Glutamatergic neuron (in vitro differentiated cells): ENCODE measurements around the gene PSMB1. TPM values are rescaled to one million over a fixed set of nuclear protein-coding genes. Genes with fewer than 3 reads are reported as not detected.
A peak's percentile ranks its signal among the peaks of the same experiment; 100 is the strongest.
"Not testable (repeated sequence)": the region's sequence is repeated elsewhere in the genome, so short reads cannot be mapped to it uniquely, and the experiment has no call there.

Experiments used
- DNase-seq: peaks from one replicate; pipeline ENCODE4 v3.0.0; 2022
- H3K27ac Mint-ChIP-seq: one replicate; pipeline ENCODE4 v1.8.0; 2020; ENCODE audit warnings: mild to moderate bottlenecking, mixed read lengths, inconsistent platforms; ENCODE audit not compliant: unreplicated experiment
- H3K27me3 Mint-ChIP-seq: one replicate; pipeline ENCODE4 v1.8.0; 2020; ENCODE audit warnings: mild to moderate bottlenecking, moderate library complexity, mixed read lengths, inconsistent platforms; ENCODE audit not compliant: unreplicated experiment
- H3K36me3 Mint-ChIP-seq: one replicate; pipeline ENCODE4 v1.8.0; 2020; ENCODE audit warnings: mild to moderate bottlenecking, mixed read lengths, inconsistent platforms; ENCODE audit not compliant: unreplicated experiment
- H3K4me1 Mint-ChIP-seq: one replicate; pipeline ENCODE4 v1.8.0; 2020; ENCODE audit warnings: mild to moderate bottlenecking, low read depth, mixed read lengths, inconsistent platforms; ENCODE audit not compliant: unreplicated experiment
- H3K4me3 Mint-ChIP-seq: one replicate; pipeline ENCODE4 v1.8.0; 2020; ENCODE audit warnings: mild to moderate bottlenecking, mixed read lengths, inconsistent platforms; ENCODE audit not compliant: unreplicated experiment
- H3K9me3 Mint-ChIP-seq: one replicate; pipeline ENCODE4 v1.8.0; 2020; ENCODE audit warnings: mild to moderate bottlenecking, moderate library complexity, mixed read lengths, inconsistent platforms; ENCODE audit not compliant: unreplicated experiment
- total RNA-seq: library from RNA; stranded (reverse); fragmentation: NEBNext Ultra II Directional; extraction: Animal tissue kit (Norgen Biotek cat#: 25700); gene quantifications from one replicate; pipeline ENCODE4 v1.2.1, GENCODE V29; 2021; ENCODE audit not compliant: unreplicated experiment
- TF ChIP-seq, protein P1 (sequence below): fragments of 200-600 bp; sonication (generic); IDR thresholded peaks from one replicate; pipeline ENCODE4 v1.5.0; 2021; ENCODE audit not compliant: partially characterized antibody, unreplicated experiment

The PSMB1 gene
- total RNA-seq, 1 donor from 2014 or later, result 149 TPM

DNA sequence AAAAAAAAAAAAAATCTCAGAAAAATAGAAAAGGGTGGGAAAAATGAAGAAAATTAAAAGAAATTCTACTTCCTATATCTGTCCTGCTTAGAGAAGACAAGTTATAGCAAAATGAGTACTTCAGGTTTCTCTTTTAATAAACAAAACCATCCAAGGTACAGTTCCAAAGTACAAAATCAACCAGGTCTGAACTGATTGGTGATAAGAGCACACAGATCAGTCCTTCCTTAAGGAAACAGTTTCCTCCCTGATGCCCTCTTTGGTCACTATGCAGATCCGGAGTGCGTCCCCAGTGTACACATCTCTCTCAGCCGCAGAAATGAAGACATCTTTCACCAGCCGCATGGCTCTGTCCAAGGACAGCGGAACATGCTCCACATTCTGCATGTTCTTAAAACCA is 18.1 kb downstream of the PSMB1 start:
- Mint-ChIP-seq H3K27me3 (peaks cover 1% of the 10 kb centered on the region), H3K36me3 (no peaks in the 10 kb centered on the region)
- TF ChIP-seq, protein P1, sequence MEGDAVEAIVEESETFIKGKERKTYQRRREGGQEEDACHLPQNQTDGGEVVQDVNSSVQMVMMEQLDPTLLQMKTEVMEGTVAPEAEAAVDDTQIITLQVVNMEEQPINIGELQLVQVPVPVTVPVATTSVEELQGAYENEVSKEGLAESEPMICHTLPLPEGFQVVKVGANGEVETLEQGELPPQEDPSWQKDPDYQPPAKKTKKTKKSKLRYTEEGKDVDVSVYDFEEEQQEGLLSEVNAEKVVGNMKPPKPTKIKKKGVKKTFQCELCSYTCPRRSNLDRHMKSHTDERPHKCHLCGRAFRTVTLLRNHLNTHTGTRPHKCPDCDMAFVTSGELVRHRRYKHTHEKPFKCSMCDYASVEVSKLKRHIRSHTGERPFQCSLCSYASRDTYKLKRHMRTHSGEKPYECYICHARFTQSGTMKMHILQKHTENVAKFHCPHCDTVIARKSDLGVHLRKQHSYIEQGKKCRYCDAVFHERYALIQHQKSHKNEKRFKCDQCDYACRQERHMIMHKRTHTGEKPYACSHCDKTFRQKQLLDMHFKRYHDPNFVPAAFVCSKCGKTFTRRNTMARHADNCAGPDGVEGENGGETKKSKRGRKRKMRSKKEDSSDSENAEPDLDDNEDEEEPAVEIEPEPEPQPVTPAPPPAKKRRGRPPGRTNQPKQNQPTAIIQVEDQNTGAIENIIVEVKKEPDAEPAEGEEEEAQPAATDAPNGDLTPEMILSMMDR, result no peak

DNA sequence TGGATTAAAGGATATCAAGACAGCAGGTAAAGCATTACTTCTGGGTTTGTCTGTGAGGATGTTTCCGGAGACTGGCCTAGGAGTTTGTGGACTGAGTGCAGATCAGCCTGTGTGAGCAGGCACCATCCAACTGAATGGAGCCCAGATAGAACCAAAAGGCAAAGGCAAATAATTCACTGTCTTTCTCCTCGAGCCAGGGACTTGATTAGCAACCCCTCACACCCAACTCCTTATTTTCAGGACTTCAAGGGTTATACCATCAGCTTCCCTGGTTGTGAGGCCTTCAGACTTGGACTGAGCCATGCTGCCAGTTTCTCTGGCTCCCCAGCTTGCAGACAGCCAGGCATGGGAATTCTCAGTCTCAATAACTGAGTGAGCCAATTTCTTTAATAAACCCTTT is 19.3 kb downstream of the PSMB1 start:
- Mint-ChIP-seq H3K4me1 (no peaks in the 10 kb centered on the region), H3K27ac (no peak overlapping the region), H3K27me3 (peaks cover 1% of the 10 kb centered on the region), H3K4me3 (no peak overlapping the region), H3K9me3 (no peaks in the 10 kb centered on the region), H3K36me3 (no peaks in the 10 kb centered on the region)
- TF ChIP-seq, protein P1, result no peak
- no peak for DNase-seq

More for the DNA sequence above, 18.1 kb downstream of the PSMB1 start:
- no peaks in the 10 kb centered on the region for H3K9me3 Mint-ChIP-seq
- H3K4me1 Mint-ChIP-seq, result no peaks in the 10 kb centered on the region
- no peak for DNase-seq
- H3K27ac Mint-ChIP-seq, result no peak overlapping the region
- H3K4me3 Mint-ChIP-seq, result no peak overlapping the region

DNA sequence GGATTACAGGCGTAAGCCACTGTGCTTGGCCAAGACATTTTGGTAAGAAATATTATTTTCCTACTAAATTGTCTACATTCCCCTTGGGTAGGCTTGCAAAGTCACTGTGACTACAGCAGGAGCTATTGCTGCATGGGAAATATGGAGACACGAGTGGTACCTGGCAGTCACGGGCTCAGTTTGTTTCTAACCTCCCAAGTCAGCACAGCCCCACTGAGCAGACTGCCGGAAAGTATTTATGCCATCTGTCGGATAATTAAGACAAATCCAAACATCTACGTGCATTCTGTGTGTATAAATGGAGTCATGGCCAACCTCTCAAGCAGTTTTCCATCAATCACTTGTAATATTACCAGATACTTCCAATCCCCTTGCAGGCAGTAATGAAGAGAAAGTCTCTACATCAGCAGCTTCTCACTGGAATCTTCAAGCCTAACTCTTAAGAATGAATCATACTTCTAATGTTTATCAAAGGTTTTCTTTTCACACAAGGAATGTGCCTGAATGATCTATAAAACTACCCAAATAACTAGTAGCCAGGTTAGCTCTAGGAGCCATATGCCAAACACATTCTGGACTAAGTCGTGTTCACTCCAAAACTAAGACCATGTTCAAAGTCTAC is 20.1 kb downstream of the PSMB1 start:
- H3K4me1 Mint-ChIP-seq, result no peaks in the 10 kb centered on the region
- H3K27me3 Mint-ChIP-seq, result peaks cover 1% of the 10 kb centered on the region
- DNase-seq, result no peak
- H3K9me3 Mint-ChIP-seq, result no peaks in the 10 kb centered on the region
- no peak overlapping the region for H3K27ac Mint-ChIP-seq
- H3K36me3 Mint-ChIP-seq, result peaks cover 5% of the 10 kb centered on the region
- TF ChIP-seq, protein P1, result no peak
- H3K4me3 Mint-ChIP-seq, result no peak overlapping the region

DNA sequence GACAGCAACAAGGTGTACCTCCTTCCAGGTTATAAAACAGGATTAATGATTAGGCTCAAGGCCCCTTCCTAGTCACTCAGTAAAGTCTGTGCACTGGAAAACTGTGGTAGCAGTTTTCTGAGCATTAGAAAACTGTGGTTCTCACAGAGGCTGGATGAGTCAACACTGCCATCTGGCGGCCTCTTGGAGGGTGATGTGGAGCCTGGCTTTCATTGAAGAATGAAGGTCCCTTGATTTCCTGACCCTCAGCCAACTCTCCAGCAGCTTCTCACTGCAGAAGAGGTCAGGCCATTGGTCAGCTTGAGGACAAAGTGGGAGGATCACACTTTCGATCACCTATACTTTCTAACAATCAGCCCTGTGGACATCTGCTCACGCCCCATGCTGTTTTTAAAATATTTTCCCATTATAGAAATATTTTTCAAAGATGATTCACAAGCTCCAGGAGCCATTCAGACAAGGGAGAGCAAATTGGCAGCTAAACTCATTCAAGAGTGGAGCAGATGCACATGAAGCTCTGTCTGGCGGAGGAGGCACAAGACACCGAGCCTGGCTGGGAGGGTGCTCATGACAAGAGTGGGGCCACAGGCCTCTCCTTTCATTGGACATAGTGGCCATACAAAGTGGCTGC is 23.2 kb downstream of the PSMB1 start:
- H3K9me3 Mint-ChIP-seq, result no peaks in the 10 kb centered on the region
- H3K4me3 Mint-ChIP-seq, result no peak overlapping the region
- peaks cover 5% of the 10 kb centered on the region for H3K36me3 Mint-ChIP-seq
- peaks cover 1% of the 10 kb centered on the region for H3K27me3 Mint-ChIP-seq
- DNase-seq, result peak; percentile 86
- H3K4me1 Mint-ChIP-seq, result no peaks in the 10 kb centered on the region
- TF ChIP-seq, protein P1, result peak; percentile 71
- no peak overlapping the region for H3K27ac Mint-ChIP-seq

DNA sequence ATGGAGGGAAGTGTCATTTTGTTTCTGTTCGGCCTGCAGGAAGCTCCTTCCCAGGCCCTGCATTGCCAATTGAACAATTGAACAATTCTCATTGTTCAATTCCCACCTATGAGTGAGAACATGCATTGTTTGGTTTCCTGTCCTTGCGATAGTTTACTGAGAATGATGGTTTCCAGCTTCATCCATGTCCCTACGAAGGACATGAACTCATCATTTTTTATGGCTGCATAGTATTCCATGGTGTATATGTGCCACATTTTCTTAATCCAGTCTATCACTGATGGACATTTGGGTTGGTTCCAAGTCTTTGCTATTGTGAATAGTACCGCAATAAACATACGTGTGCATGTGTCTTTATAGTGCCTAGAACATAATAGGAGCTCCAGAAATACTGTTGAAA is 25.1 kb downstream of the PSMB1 start:
- not testable (repeated sequence) for H3K27ac Mint-ChIP-seq, H3K27me3 Mint-ChIP-seq, H3K36me3 Mint-ChIP-seq, H3K9me3 Mint-ChIP-seq, H3K4me3 Mint-ChIP-seq, DNase-seq
- H3K4me1 Mint-ChIP-seq, result peaks cover 18% of the 10 kb centered on the region
